ENCODE results near the gene EIF3B.
"Not testable (repeated sequence)": the region's sequence is repeated elsewhere in the genome, so short reads cannot be mapped to it uniquely, and the experiment has no call there.

Gene EIF3B

GRCh38 chr7:2376351-2377154, 21.9 kb downstream of the EIF3B start:
- DNase-seq (ENCODE audit: low read depth in 2 of 2): no peak

- not testable (repeated sequence) for DNase-seq (ENCODE audit: low read depth in 2 of 2)
Measured at GRCh38 chr7:2377492-2377891, 22.9 kb downstream of the EIF3B start.

- not testable (repeated sequence) for DNase-seq (ENCODE audit: low read depth in 2 of 2)
Measured at GRCh38 chr7:2378125-2378524, 23.5 kb downstream of the EIF3B start.

- DNase-seq (ENCODE audit: low read depth in 2 of 2): no peak
Measured at GRCh38 chr7:2379161-2379560, 24.5 kb downstream of the EIF3B start.

- no peak for DNase-seq (ENCODE audit: low read depth in 2 of 2)
Measured at GRCh38 chr7:2379821-2380450, 25.3 kb downstream of the EIF3B start.

- DNase-seq (ENCODE audit: low read depth in 2 of 2): no peak
Measured at GRCh38 chr7:2380461-2380860, 25.8 kb downstream of the EIF3B start.

- DNase-seq (ENCODE audit: low read depth in 2 of 2): no peak
Measured at GRCh38 chr7:2381227-2381626, 26.6 kb downstream of the EIF3B start.

GRCh38 chr7:2381881-2382509, 27.4 kb downstream of the EIF3B start:
- no peak for DNase-seq (ENCODE audit: low read depth in 2 of 2)

- DNase-seq (ENCODE audit: low read depth in 2 of 2): no peak
Measured at GRCh38 chr7:2383543-2384274, 29.1 kb downstream of the EIF3B start.

GRCh38 chr7:2384354-2385243, 30.0 kb downstream of the EIF3B start:
- no peak for DNase-seq (ENCODE audit: low read depth in 2 of 2)

GRCh38 chr7:2386122-2386521, 31.5 kb downstream of the EIF3B start:
- not testable (repeated sequence) for DNase-seq (ENCODE audit: low read depth in 2 of 2)

GRCh38 chr7:2386964-2387669, 32.5 kb downstream of the EIF3B start:
- DNase-seq (ENCODE audit: low read depth in 2 of 2): no peak

GRCh38 chr7:2387897-2388636, 33.4 kb downstream of the EIF3B start:
- DNase-seq (ENCODE audit: low read depth in 2 of 2): no peak

- no peak for DNase-seq (ENCODE audit: low read depth in 2 of 2)
Measured at GRCh38 chr7:2388637-2388954, 34.0 kb downstream of the EIF3B start.

GRCh38 chr7:2390020-2390816, 35.6 kb downstream of the EIF3B start:
- DNase-seq (ENCODE audit: low read depth in 2 of 2): peak in 1 of 2 experiments; percentile 4

- DNase-seq (ENCODE audit: low read depth in 2 of 2): no peak
Measured at GRCh38 chr7:2393706-2394105, 39.1 kb downstream of the EIF3B start.

- DNase-seq (ENCODE audit: low read depth in 2 of 2): no peak
Measured at GRCh38 chr7:2394566-2395082, 40.0 kb downstream of the EIF3B start.

- no peak for DNase-seq (ENCODE audit: low read depth in 2 of 2)
Measured at GRCh38 chr7:2398506-2398905, 43.9 kb downstream of the EIF3B start.
